Tibial nerve (tissue), 4 donors: ENCODE data around the gene TATDN2. TPM values are rescaled to one million over a fixed set of nuclear protein-coding genes. Genes with fewer than 3 reads are reported as not detected.

Experiments used
- DNase-seq, 2 donors: peaks; one replicate each; pipeline ENCODE4 v3.0.0-alpha.2; 2019; ENCODE audit warnings: low spot score in 2 of 2
- H3K27ac ChIP-seq, 4 donors: fragments of 200-600 bp; sonication (generic) in 3 of 4; one replicate each; pipeline ENCODE4 v1.5.1; 2017 to 2019; ENCODE audit warnings: mild to moderate bottlenecking in 1 of 4
- H3K27me3 ChIP-seq, 2 donors: fragments of 200-600 bp; sonication (generic) in 1 of 2; one replicate each; pipeline versions ENCODE4 v1.5.1 to v1.6.0; 2017 to 2019
- H3K36me3 ChIP-seq, 3 donors: fragments of 200-600 bp; sonication (generic); one replicate each; pipeline ENCODE4 v1.5.1; 2018 to 2019
- H3K4me1 ChIP-seq, 4 donors: fragments of 200-600 bp; sonication (generic) in 3 of 4; one replicate each; pipeline ENCODE4 v1.5.1; 2017 to 2019
- H3K4me3 ChIP-seq, 4 donors: fragments of 200-600 bp; sonication (generic) in 3 of 4; one replicate each; pipeline ENCODE4 v1.5.1; 2017 to 2019; ENCODE audit warnings: mild to moderate bottlenecking in 1 of 4, moderate library complexity in 1 of 4
- H3K9me3 ChIP-seq, 4 donors: fragments of 200-600 bp; sonication (generic) in 3 of 4; one replicate each; pipeline ENCODE4 v1.5.1; 2017 to 2019
- CTCF ChIP-seq, 5 experiments: fragments of 200-600 bp in 3 of 5; fragments of 450-650 bp in 2 of 5; sonication (generic) in 3 of 5; IDR thresholded peaks; one replicate each; pipeline ENCODE4 v1.5.1; 2016 to 2019; ENCODE audit warnings: antibody characterized with exemption in 5 of 5, mild to moderate bottlenecking in 3 of 5, moderate library complexity in 2 of 5
- EP300 ChIP-seq, 2 donors: sonication (generic); formaldehyde crosslinking; IDR thresholded peaks; one replicate each; pipeline ENCODE4 v1.6.1; 2017; ENCODE audit warnings: antibody characterized with exemption in 2 of 2, mild to moderate bottlenecking in 1 of 2
- POLR2A ChIP-seq, 2 donors: fragments of 450-650 bp; IDR thresholded peaks; one replicate each; pipeline ENCODE4 v1.6.1; 2017; ENCODE audit warnings: antibody characterized with exemption in 2 of 2, mild to moderate bottlenecking in 2 of 2, moderate library complexity in 2 of 2
- WGBS, 2 donors: methylation state at CpG; one replicate each; pipeline ENCODE4 v1.1.5; 2018; 5-methylcytosine and 5-hydroxymethylcytosine counted together
- total RNA-seq, 4 donors: library from RNA; depleted of rRNA; stranded (reverse); fragments of >200 nt; gene quantifications; one replicate each; pipeline ENCODE4 v1.1.0, GENCODE V29; 2016

The TATDN2 gene
- total RNA-seq, 4 donors from 2014 or later, result 21.2 to 28.9 (median 28.5) TPM

- 66 to 88% methylated on average over 2 of the region's 2 CpGs for WGBS, 2 donors
- no peaks in the 10 kb centered on the region for H3K4me1 ChIP-seq
- no peak for TF ChIP-seq EP300 (IDR thresholded peaks at IDR 0.05)
- TF ChIP-seq POLR2A (IDR thresholded peaks at IDR 0.05), result no peak
- TF ChIP-seq CTCF (IDR thresholded peaks at IDR 0.05), result no peak
- H3K4me3 ChIP-seq, result no peak overlapping the region
- H3K36me3 ChIP-seq, result peaks cover 7 to 94% (median 23%) of the 10 kb centered on the region in 3 donors
- H3K27ac ChIP-seq, result no peak overlapping the region
- no peaks in the 10 kb centered on the region for H3K27me3 ChIP-seq
- no peaks in the 10 kb centered on the region for H3K9me3 ChIP-seq
- no peak for DNase-seq
Measured at GRCh38 chr3:10310578-10310977, 62.3 kb downstream of the TATDN2 start.

GRCh38 chr3:10311710-10312109, 63.5 kb downstream of the TATDN2 start:
- Histone ChIP-seq H3K9me3 (no peaks in the 10 kb centered on the region), H3K36me3 (peaks cover 7 to 94% (median 24%) of the 10 kb centered on the region in 3 donors), H3K4me3 (no peak overlapping the region), H3K27ac (no peak overlapping the region), H3K4me1 (peaks cover 0 to 4% (median 0%) of the 10 kb centered on the region in 4 donors), H3K27me3 (no peaks in the 10 kb centered on the region)
- no peak for DNase-seq
- no peak for TF ChIP-seq CTCF (IDR thresholded peaks at IDR 0.05)
- no peak for TF ChIP-seq POLR2A (IDR thresholded peaks at IDR 0.05)
- TF ChIP-seq EP300 (IDR thresholded peaks at IDR 0.05), result no peak
- 77 to 84% methylated on average over 13 of the region's 13 CpGs for WGBS, 2 donors

- TF ChIP-seq POLR2A (IDR thresholded peaks at IDR 0.05) (no peak), EP300 (IDR thresholded peaks at IDR 0.05) (no peak), CTCF (IDR thresholded peaks at IDR 0.05) (no peak)
- H3K27ac ChIP-seq, result no peak overlapping the region
- no peak overlapping the region for H3K4me3 ChIP-seq
- WGBS, 2 donors, result 87 to 92% methylated on average over 10 of the region's 10 CpGs
- peaks cover 7 to 93% (median 21%) of the 10 kb centered on the region in 3 donors for H3K36me3 ChIP-seq
- DNase-seq, result no peak
- H3K9me3 ChIP-seq, result no peaks in the 10 kb centered on the region
- peaks cover 0 to 4% (median 0%) of the 10 kb centered on the region in 4 donors for H3K4me1 ChIP-seq
- no peaks in the 10 kb centered on the region for H3K27me3 ChIP-seq
Measured at GRCh38 chr3:10312391-10312790, 64.1 kb downstream of the TATDN2 start.

GRCh38 chr3:10312861-10313260, 64.6 kb downstream of the TATDN2 start:
- H3K27ac ChIP-seq, result no peak overlapping the region
- no peak overlapping the region for H3K4me3 ChIP-seq
- TF ChIP-seq POLR2A (IDR thresholded peaks at IDR 0.05), result no peak
- TF ChIP-seq CTCF (IDR thresholded peaks at IDR 0.05), result no peak
- no peak for TF ChIP-seq EP300 (IDR thresholded peaks at IDR 0.05)
- H3K9me3 ChIP-seq, result no peaks in the 10 kb centered on the region
- peaks cover 0 to 9% (median 0%) of the 10 kb centered on the region in 4 donors for H3K4me1 ChIP-seq
- H3K36me3 ChIP-seq, result peaks cover 7 to 93% (median 21%) of the 10 kb centered on the region in 3 donors
- no peaks in the 10 kb centered on the region for H3K27me3 ChIP-seq
- no peak for DNase-seq
- WGBS, 2 donors, result 77 to 80% methylated on average over 3 of the region's 3 CpGs

GRCh38 chr3:10315101-10315500, 66.8 kb downstream of the TATDN2 start:
- H3K9me3 ChIP-seq, result no peaks in the 10 kb centered on the region
- WGBS, 2 donors, result 93 to 96% methylated on average over 12 to 14 of the region's 14 CpGs
- TF ChIP-seq CTCF (IDR thresholded peaks at IDR 0.05), result no peak
- no peak for TF ChIP-seq POLR2A (IDR thresholded peaks at IDR 0.05)
- no peak for TF ChIP-seq EP300 (IDR thresholded peaks at IDR 0.05)
- peaks cover 0 to 31% (median 11%) of the 10 kb centered on the region in 4 donors for H3K4me1 ChIP-seq
- no peaks in the 10 kb centered on the region for H3K27me3 ChIP-seq
- no peak for DNase-seq
- H3K4me3 ChIP-seq, result no peak overlapping the region
- H3K36me3 ChIP-seq, result peaks cover 7 to 87% (median 21%) of the 10 kb centered on the region in 3 donors
- H3K27ac ChIP-seq, result no peak overlapping the region
